Ammon's horn (tissue), 1 donor: ENCODE data around the gene PKN2.
"Not testable (repeated sequence)": the region's sequence is repeated elsewhere in the genome, so short reads cannot be mapped to it uniquely, and the experiment has no call there.

Experiments used
- DNase-seq: peaks from one replicate; pipeline ENCODE4 v3.0.0-alpha.2; 2016; ENCODE audit warnings: low spot score

PKN2 gene

DNA sequence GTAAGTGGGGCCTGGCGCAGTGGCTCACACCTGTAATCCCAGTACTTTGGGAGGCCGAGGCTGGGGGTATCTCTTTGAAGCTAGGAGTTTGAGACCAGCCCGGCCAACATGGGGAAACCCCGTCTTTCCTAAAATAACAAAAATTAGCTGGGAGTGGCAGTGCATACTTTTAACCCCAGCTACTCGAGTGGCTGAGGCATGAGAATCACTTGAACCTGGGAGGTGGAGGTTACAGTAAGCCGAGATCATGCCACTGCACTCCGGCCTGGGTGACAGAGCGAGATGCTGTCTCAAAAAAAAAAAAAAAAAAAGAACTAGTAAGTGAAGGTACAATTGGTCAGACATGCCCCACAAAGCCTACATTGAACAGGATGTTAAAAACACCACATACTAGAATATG lies 196.6 kb downstream of the PKN2 start:
- DNase-seq, result not testable (repeated sequence)

DNA sequence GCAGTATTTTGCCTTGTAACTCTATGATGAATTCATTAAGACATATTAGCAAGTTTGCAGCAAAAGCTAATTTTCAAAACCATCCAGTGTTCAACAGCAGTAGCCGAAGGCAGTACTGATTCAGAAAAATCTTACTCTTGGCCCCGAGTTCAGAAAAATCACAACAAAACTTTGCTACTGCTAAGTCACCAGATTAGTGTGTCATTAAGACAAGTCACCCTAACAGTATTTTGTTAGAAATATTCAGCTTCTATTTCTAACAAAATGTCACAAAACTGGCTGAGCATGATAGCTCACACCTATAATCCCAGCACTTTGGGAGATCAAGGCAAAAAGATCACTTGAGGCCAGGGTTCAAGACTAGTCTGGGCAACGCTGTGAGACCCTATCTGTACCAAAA lies 199.1 kb downstream of the PKN2 start:
- DNase-seq, result no peak
